ENCODE data around the gene SLC5A9.

DNA sequence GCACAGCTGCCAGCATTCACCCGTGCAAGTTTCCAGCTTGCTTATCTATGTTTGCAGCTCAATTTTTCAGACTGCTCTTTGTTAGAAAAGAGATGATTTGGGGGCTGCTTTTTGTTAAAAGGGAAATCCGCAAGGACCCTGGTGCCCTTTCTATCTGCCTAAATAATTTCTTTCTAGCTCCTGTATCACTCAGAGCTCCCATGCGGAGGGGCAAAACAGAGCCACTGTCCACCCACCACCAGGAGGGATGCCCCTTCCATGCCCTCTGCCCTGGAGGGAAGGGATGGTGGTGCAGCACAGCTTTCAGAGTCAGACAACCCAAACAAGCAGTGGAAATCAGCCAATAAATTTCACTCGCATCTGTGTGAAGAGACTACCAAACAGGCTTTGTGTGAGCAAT is 13.9 kb upstream of the SLC5A9 start:
- no peak for TF ChIP-seq POLR2A (IDR thresholded peaks at IDR 0.05)
- TF ChIP-seq, protein P1, sequence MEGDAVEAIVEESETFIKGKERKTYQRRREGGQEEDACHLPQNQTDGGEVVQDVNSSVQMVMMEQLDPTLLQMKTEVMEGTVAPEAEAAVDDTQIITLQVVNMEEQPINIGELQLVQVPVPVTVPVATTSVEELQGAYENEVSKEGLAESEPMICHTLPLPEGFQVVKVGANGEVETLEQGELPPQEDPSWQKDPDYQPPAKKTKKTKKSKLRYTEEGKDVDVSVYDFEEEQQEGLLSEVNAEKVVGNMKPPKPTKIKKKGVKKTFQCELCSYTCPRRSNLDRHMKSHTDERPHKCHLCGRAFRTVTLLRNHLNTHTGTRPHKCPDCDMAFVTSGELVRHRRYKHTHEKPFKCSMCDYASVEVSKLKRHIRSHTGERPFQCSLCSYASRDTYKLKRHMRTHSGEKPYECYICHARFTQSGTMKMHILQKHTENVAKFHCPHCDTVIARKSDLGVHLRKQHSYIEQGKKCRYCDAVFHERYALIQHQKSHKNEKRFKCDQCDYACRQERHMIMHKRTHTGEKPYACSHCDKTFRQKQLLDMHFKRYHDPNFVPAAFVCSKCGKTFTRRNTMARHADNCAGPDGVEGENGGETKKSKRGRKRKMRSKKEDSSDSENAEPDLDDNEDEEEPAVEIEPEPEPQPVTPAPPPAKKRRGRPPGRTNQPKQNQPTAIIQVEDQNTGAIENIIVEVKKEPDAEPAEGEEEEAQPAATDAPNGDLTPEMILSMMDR (IDR thresholded peaks at IDR 0.05), result no peak

Measured in testis (tissue), 2 donors.